Type B pancreatic cell (in vitro differentiated cells): ENCODE results near the gene GSTP1. TPM values are rescaled to one million over a fixed set of nuclear protein-coding genes. Genes with fewer than 3 reads are reported as not detected.

Experiments used
- DNase-seq: peaks from one replicate; pipeline ENCODE4 v3.0.0; 2021; ENCODE audit warnings: mixed read lengths; ENCODE audit not compliant: unreplicated experiment; ENCODE audit errors: extremely low spot score
- H3K27ac Mint-ChIP-seq: 2 replicates; pipeline ENCODE4 v1.8.0; 2021; ENCODE audit warnings: mild to moderate bottlenecking, mixed read lengths
- H3K27me3 Mint-ChIP-seq: 2 replicates; pipeline ENCODE4 v1.8.0; 2021; ENCODE audit warnings: mixed read lengths
- H3K36me3 Mint-ChIP-seq: 2 replicates; pipeline ENCODE4 v1.8.0; 2021; ENCODE audit warnings: mixed read lengths
- H3K4me1 Mint-ChIP-seq: one replicate; pipeline ENCODE4 v1.8.0; 2021; ENCODE audit warnings: mixed read lengths; ENCODE audit not compliant: unreplicated experiment
- H3K4me3 Mint-ChIP-seq: 2 replicates; pipeline ENCODE4 v1.8.0; 2021; ENCODE audit warnings: mild to moderate bottlenecking, mixed read lengths
- H3K9me3 Mint-ChIP-seq: 2 replicates; pipeline ENCODE4 v1.8.0; 2021; ENCODE audit warnings: mixed read lengths
- CTCF ChIP-seq: fragments of 200-600 bp; sonication (generic); conservative IDR thresholded peaks from 2 replicates; pipeline ENCODE4 v1.5.0; 2021; ENCODE audit warnings: antibody characterized with exemption, mild to moderate bottlenecking
- total RNA-seq: library from RNA; stranded (reverse); gene quantifications from 2 replicates; pipeline ENCODE4 v1.2.1, GENCODE V29; 2021; ENCODE audit warnings: low replicate concordance

The GSTP1 gene
- total RNA-seq, 1 donor from 2014 or later, result 1,009 TPM

GRCh38 chr11:67539550-67539949 is 44.1 kb upstream of the GSTP1 start:
- Mint-ChIP-seq H3K4me1 (peaks cover 2% of the 10 kb centered on the region), H3K27me3 (no peaks in the 10 kb centered on the region), H3K4me3 (no peak overlapping the region), H3K27ac (no peak overlapping the region), H3K9me3 (no peaks in the 10 kb centered on the region), H3K36me3 (no peaks in the 10 kb centered on the region)
- no peak for DNase-seq
- no peak for TF ChIP-seq CTCF

GRCh38 chr11:67541198-67541597 is 42.4 kb upstream of the GSTP1 start:
- no peak overlapping the region for H3K4me3 Mint-ChIP-seq

GRCh38 chr11:67542169-67542568 is 41.4 kb upstream of the GSTP1 start:
- Mint-ChIP-seq H3K27me3 (no peaks in the 10 kb centered on the region), H3K9me3 (no peaks in the 10 kb centered on the region), H3K4me3 (no peak overlapping the region), H3K4me1 (peaks cover 4% of the 10 kb centered on the region), H3K27ac (no peak overlapping the region), H3K36me3 (no peaks in the 10 kb centered on the region)
- no peak for DNase-seq
- TF ChIP-seq CTCF, result no peak

More at GRCh38 chr11:67541198-67541597, 42.4 kb upstream of the GSTP1 start:
- peaks cover 4% of the 10 kb centered on the region for H3K4me1 Mint-ChIP-seq
- no peak for DNase-seq
- no peaks in the 10 kb centered on the region for H3K36me3 Mint-ChIP-seq
- no peaks in the 10 kb centered on the region for H3K9me3 Mint-ChIP-seq
- no peaks in the 10 kb centered on the region for H3K27me3 Mint-ChIP-seq
- no peak for TF ChIP-seq CTCF
- H3K27ac Mint-ChIP-seq, result no peak overlapping the region

GRCh38 chr11:67542971-67543370 is 40.6 kb upstream of the GSTP1 start:
- Mint-ChIP-seq H3K27ac (no peak overlapping the region), H3K36me3 (no peaks in the 10 kb centered on the region), H3K27me3 (no peaks in the 10 kb centered on the region), H3K4me3 (no peak overlapping the region), H3K4me1 (peaks cover 4% of the 10 kb centered on the region), H3K9me3 (no peaks in the 10 kb centered on the region)
- no peak for TF ChIP-seq CTCF
- no peak for DNase-seq

GRCh38 chr11:67543585-67543984 is 40.0 kb upstream of the GSTP1 start:
- H3K4me3 Mint-ChIP-seq, result no peak overlapping the region
- peaks cover 4% of the 10 kb centered on the region for H3K4me1 Mint-ChIP-seq
- no peaks in the 10 kb centered on the region for H3K9me3 Mint-ChIP-seq
- no peak for TF ChIP-seq CTCF
- H3K36me3 Mint-ChIP-seq, result no peaks in the 10 kb centered on the region
- H3K27ac Mint-ChIP-seq, result no peak overlapping the region
- no peak for DNase-seq
- no peaks in the 10 kb centered on the region for H3K27me3 Mint-ChIP-seq
